Naive B cell (primary cell): ENCODE results near the gene ZNF85. TPM values are rescaled to one million over a fixed set of nuclear protein-coding genes. Genes with fewer than 3 reads are reported as not detected.
"Not testable (repeated sequence)": the region's sequence is repeated elsewhere in the genome, so short reads cannot be mapped to it uniquely, and the experiment has no call there.

Source experiments
- ATAC-seq, 2 donors: fragments of 150-1000 bp; cut with Tn5 transposase; 2 replicates each; pipeline ENCODE4 v1.10.0; 2021; ENCODE audit warnings: low read depth in 2 of 2, mild to moderate bottlenecking in 2 of 2, moderate library complexity in 2 of 2
- DNase-seq: peaks from one replicate; pipeline ENCODE4 v3.0.0; 2022
- H3K27ac Mint-ChIP-seq, 6 donors: one replicate each; pipeline ENCODE4 v1.8.0; 2020 to 2022; ENCODE audit warnings: mild to moderate bottlenecking in 6 of 6, mixed read lengths in 6 of 6, moderate library complexity in 5 of 6, inconsistent platforms in 2 of 6
- H3K27me3 Mint-ChIP-seq, 3 donors: one replicate each; pipeline ENCODE4 v1.8.0; 2021 to 2022; ENCODE audit warnings: mixed read lengths in 3 of 3, mild to moderate bottlenecking in 1 of 3
- H3K36me3 Mint-ChIP-seq, 2 donors: one replicate each; pipeline ENCODE4 v1.8.0; 2020 to 2022; ENCODE audit warnings: mixed read lengths in 2 of 2, inconsistent platforms in 1 of 2, mild to moderate bottlenecking in 1 of 2
- H3K4me1 Mint-ChIP-seq, 3 donors: one replicate each; pipeline ENCODE4 v1.8.0; 2020 to 2022; ENCODE audit warnings: mixed read lengths in 3 of 3, inconsistent platforms in 1 of 3, mild to moderate bottlenecking in 1 of 3, moderate library complexity in 1 of 3
- H3K4me3 Mint-ChIP-seq, 8 donors: one replicate each; pipeline ENCODE4 v1.8.0; 2020 to 2022; ENCODE audit warnings: mild to moderate bottlenecking in 8 of 8, mixed read lengths in 8 of 8, moderate library complexity in 8 of 8, inconsistent platforms in 2 of 8
- H3K9me3 Mint-ChIP-seq, 7 donors: one replicate each; pipeline ENCODE4 v1.8.0; 2020 to 2022; ENCODE audit warnings: mixed read lengths in 7 of 7, mild to moderate bottlenecking in 5 of 7, inconsistent platforms in 2 of 7, moderate library complexity in 1 of 7
- polyA plus RNA-seq, 6 donors: library from polyadenylated mRNA; unstranded; fragments of 300-500 nt; fragmentation: Illumina TruSeq; gene quantifications; one replicate each; pipeline ENCODE4 v1.2.3, GENCODE V29; 2021; ENCODE audit warnings: low read depth in 6 of 6

Gene ZNF85
- polyA plus RNA-seq: 10 to 100 TPM; 16.9 to 28.1 (median 19.0) TPM

GRCh38 chr19:20923077-20923871, at the start of gene ZNF85:
Gene ZNF85 (plus strand): TSS chr19:20923251. CDS start chr19:20923401, 150 bp downstream.
- Mint-ChIP-seq H3K4me1 (peaks cover 8 to 28% (median 27%) of the 10 kb centered on the region in 3 donors), H3K36me3 (no peaks in the 10 kb centered on the region), H3K4me3 (peak within 1 kb of the TSS; percentile 93 to 99 (median 98)), H3K9me3 (peaks cover 0 to 2% (median 0%) of the 10 kb centered on the region in 7 donors), H3K27me3 (no peaks in the 10 kb centered on the region), H3K27ac (peak within 1 kb of the TSS; percentile 95 to 99 (median 97))
- DNase-seq: peak; percentile 88
- ATAC-seq: peak; percentile 98

- H3K9me3 Mint-ChIP-seq: peaks cover 61 to 95% (median 81%) of the 10 kb centered on the region in 7 donors
- no peak for ATAC-seq
- H3K27ac Mint-ChIP-seq: no peak overlapping the region
- no peak overlapping the region for H3K4me3 Mint-ChIP-seq
- H3K36me3 Mint-ChIP-seq: peaks cover 14 to 96% of the 10 kb centered on the region in 2 donors
- DNase-seq: no peak
- H3K4me1 Mint-ChIP-seq: no peaks in the 10 kb centered on the region
- H3K27me3 Mint-ChIP-seq: peaks cover 10 to 89% (median 27%) of the 10 kb centered on the region in 3 donors
Measured at GRCh38 chr19:20879501-20879900, 43.5 kb upstream of the ZNF85 start.

- DNase-seq: no peak
- Mint-ChIP-seq H3K36me3 (peaks cover 4 to 81% of the 10 kb centered on the region in 2 donors), H3K27me3 (peaks cover 11 to 74% (median 54%) of the 10 kb centered on the region in 3 donors), H3K4me1 (peaks cover 0 to 7% (median 0%) of the 10 kb centered on the region in 3 donors), H3K27ac (no peak overlapping the region), H3K4me3 (no peak overlapping the region), H3K9me3 (peaks cover 49 to 76% (median 56%) of the 10 kb centered on the region in 7 donors)
- ATAC-seq: no peak
Measured at GRCh38 chr19:20912973-20913372, 10.1 kb upstream of the ZNF85 start.

DNA sequence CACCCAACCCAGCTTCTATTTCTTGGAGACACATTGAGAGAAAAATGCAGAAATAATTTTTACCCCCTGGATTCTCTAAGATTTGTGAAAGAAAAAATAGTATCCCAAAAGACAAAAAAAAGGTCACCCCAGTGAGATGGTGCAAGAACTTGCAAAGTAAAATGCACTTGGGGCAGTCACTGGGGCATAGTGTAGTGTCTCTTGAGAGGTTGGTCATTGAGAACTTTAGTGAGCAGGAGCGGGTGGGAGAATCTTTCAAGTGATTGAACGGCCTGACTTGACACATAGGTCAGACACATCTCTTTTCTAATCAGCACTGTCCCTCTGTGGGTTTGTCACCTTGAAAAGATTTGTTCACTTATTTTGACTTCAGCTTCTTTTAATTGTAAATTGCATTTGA, 2.4 kb downstream of the ZNF85 start:
- Mint-ChIP-seq H3K27me3 (no peaks in the 10 kb centered on the region), H3K27ac (no peak overlapping the region), H3K4me1 (peaks cover 8 to 32% (median 27%) of the 10 kb centered on the region in 3 donors), H3K9me3 (peaks cover 0 to 3% (median 0%) of the 10 kb centered on the region in 7 donors), H3K36me3 (no peaks in the 10 kb centered on the region), H3K4me3 (peak overlapping the region in 1 of 8 donors; percentile 57)
- DNase-seq (no peak), ATAC-seq (no peak)

DNA sequence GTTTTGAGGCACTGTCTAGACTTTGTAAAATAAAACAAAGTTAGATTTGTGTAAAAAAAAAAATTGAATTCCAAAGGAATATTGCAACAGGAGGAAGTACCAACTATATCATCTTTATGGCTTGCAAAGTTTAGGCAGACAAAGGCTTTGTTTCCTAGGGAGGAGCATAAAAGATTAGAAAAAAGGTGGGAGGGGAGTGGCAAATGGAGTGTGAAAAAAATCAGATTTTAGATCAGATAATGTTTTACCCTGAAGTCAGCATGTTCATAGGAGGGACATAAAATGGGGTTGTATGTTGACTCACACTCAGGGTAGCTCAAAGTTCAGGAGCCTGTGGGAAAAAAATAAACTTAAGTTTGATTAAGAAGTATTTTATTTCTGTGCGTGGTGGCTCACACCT, 3.7 kb downstream of the ZNF85 start:
- DNase-seq (no peak), ATAC-seq (no peak)
- H3K27me3 Mint-ChIP-seq: no peaks in the 10 kb centered on the region
- peaks cover 0 to 3% (median 0%) of the 10 kb centered on the region in 7 donors for H3K9me3 Mint-ChIP-seq
- peaks cover 8 to 37% (median 27%) of the 10 kb centered on the region in 3 donors for H3K4me1 Mint-ChIP-seq
- peaks cover 0 to 4% of the 10 kb centered on the region in 2 donors for H3K36me3 Mint-ChIP-seq
- peak overlapping the region in 1 of 6 donors; percentile 79 for H3K27ac Mint-ChIP-seq
- no peak overlapping the region for H3K4me3 Mint-ChIP-seq

DNA sequence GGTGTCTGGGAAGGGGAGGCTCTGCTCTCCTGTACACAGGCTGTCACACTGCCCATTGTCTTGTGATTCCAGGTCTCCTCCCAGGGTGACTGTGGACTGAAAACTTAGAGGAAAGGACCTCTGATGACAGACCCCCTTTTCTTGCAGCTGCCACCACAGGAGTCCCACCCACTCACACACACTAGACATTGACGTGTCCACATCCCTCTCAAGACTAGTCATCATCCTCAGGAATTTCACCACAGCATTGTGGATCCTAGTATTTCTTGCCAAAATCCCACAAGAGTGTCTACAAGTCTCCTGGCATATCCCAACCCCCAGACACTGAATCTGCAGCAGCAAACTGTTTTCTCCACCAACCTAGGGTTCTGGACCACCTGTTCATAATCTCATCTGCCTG, 5.3 kb downstream of the ZNF85 start:
- Mint-ChIP-seq H3K36me3 (peaks cover 0 to 4% of the 10 kb centered on the region in 2 donors), H3K27ac (no peak overlapping the region), H3K4me3 (peak overlapping the region in 1 of 8 donors; percentile 30), H3K9me3 (peaks cover 0 to 5% (median 0%) of the 10 kb centered on the region in 7 donors), H3K4me1 (peaks cover 3 to 31% (median 19%) of the 10 kb centered on the region in 3 donors), H3K27me3 (no peaks in the 10 kb centered on the region)
- ATAC-seq (no peak), DNase-seq (no peak)

DNA sequence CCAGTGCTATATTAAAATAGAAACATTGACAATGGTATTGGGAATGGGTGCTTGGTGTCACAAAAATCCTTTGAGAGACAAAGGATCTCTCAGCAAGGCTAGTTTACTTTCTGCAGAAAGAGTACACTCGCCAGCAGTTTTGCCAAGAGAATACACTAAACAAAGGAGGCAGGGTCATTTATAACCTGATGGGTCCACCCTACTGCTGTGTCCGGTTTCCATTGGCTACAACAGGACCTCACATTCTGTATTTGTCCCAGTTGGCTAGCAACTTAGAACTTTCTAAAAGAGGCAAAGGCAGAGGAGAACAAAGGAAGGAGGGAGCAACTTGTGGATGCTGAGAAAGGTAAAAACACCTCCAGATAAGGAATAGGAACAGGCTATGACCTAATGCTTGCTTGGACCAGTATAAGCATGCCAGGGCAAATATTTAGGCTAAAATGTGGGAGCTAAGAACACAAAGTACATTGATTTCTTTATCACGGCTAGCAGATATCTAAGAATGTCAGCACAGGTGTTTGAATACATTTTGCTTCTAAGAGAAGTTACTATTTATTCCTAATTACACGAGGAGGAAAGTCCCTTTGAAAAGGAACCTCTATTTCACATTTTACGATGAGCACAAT, 13.4 kb downstream of the ZNF85 start:
- Mint-ChIP-seq H3K9me3 (peaks cover 0 to 17% (median 1%) of the 10 kb centered on the region in 7 donors), H3K36me3 (peaks cover 0 to 30% of the 10 kb centered on the region in 2 donors), H3K27ac (peak overlapping the region in 1 of 6 donors; percentile 49)
- not testable (repeated sequence) for DNase-seq, ATAC-seq, H3K27me3 Mint-ChIP-seq, H3K4me1 Mint-ChIP-seq, H3K4me3 Mint-ChIP-seq

GRCh38 chr19:20952561-20953095, 29.6 kb downstream of the ZNF85 start:
- peaks cover 9 to 54% (median 39%) of the 10 kb centered on the region in 7 donors for H3K9me3 Mint-ChIP-seq
- not testable (repeated sequence) for DNase-seq, ATAC-seq, H3K4me1 Mint-ChIP-seq, H3K27ac Mint-ChIP-seq, H3K27me3 Mint-ChIP-seq, H3K4me3 Mint-ChIP-seq
- peaks cover 19 to 20% of the 10 kb centered on the region in 2 donors for H3K36me3 Mint-ChIP-seq

- ATAC-seq (no peak), DNase-seq (no peak)
- Mint-ChIP-seq H3K4me1 (peaks cover 23 to 28% (median 24%) of the 10 kb centered on the region in 3 donors), H3K27ac (no peak overlapping the region), H3K9me3 (peaks cover 6 to 27% (median 15%) of the 10 kb centered on the region in 7 donors), H3K4me3 (no peak overlapping the region), H3K27me3 (peaks cover 0 to 8% (median 0%) of the 10 kb centered on the region in 3 donors), H3K36me3 (peaks cover 5 to 21% of the 10 kb centered on the region in 2 donors)
Measured at GRCh38 chr19:20964798-20965197, 41.7 kb downstream of the ZNF85 start.

- no peak for ATAC-seq
- Mint-ChIP-seq H3K4me1 (peaks cover 16 to 25% (median 18%) of the 10 kb centered on the region in 3 donors), H3K36me3 (peaks cover 0 to 5% of the 10 kb centered on the region in 2 donors), H3K9me3 (peaks cover 0 to 16% (median 5%) of the 10 kb centered on the region in 7 donors), H3K4me3 (peak overlapping the region in 5 of 8 donors; percentile 4 to 77 (median 17)), H3K27ac (peak overlapping the region in 4 of 6 donors; percentile 11 to 74 (median 38)), H3K27me3 (no peaks in the 10 kb centered on the region)
- no peak for DNase-seq
Measured at GRCh38 chr19:20968092-20968491, 45.0 kb downstream of the ZNF85 start.

DNA sequence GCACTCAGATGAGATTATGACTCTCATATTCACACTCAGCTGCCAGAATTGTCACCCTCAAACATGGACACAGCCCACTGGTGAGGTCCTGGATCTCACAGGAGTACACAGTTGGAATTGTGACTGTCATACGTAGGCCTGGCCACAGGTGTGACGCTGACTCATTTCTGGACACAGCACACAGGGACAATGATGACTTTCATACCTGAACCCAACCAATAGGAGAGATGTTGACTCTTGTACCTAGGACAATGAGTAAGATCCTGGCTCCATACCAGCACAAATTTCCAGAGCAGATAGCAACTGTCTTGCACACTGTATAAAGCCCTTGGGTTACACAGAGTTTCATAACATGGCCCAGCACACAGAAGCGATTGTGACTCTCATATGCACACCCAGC, 46.4 kb downstream of the ZNF85 start:
- Mint-ChIP-seq H3K4me3 (no peak overlapping the region), H3K4me1 (peaks cover 16 to 25% (median 18%) of the 10 kb centered on the region in 3 donors), H3K36me3 (no peaks in the 10 kb centered on the region), H3K27me3 (no peaks in the 10 kb centered on the region), H3K27ac (no peak overlapping the region), H3K9me3 (peaks cover 0 to 10% (median 3%) of the 10 kb centered on the region in 7 donors)
- ATAC-seq (no peak), DNase-seq (no peak)

DNA sequence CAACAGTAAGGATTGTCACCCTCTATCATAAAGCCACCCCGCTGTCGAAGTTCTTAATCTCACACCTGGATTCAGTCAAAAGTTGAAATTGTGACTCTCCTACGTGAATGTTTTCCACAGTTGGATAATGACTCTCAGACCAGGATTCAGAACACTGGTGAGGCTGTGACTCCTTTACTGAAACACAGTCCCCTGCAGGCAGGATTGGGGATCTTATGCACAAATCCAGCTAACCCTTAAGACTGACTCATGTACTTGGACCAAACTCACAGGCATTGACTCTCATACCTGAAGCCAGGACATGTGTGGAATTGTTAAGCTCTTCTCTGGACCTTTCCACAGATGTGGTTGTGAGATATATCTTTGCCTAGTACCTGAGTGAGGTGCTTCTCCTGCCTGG, 46.8 kb downstream of the ZNF85 start:
- Mint-ChIP-seq H3K27ac (peak overlapping the region in 2 of 6 donors; percentile 22 to 35), H3K36me3 (no peaks in the 10 kb centered on the region), H3K4me1 (peaks cover 16 to 25% (median 18%) of the 10 kb centered on the region in 3 donors), H3K9me3 (peaks cover 0 to 10% (median 3%) of the 10 kb centered on the region in 7 donors), H3K27me3 (no peaks in the 10 kb centered on the region), H3K4me3 (no peak overlapping the region)
- ATAC-seq (no peak), DNase-seq (no peak)

- ATAC-seq, DNase-seq, H3K27ac Mint-ChIP-seq, H3K4me1 Mint-ChIP-seq, H3K4me3 Mint-ChIP-seq: not testable (repeated sequence)
- H3K36me3 Mint-ChIP-seq: peaks cover 9 to 32% of the 10 kb centered on the region in 2 donors
- H3K9me3 Mint-ChIP-seq: peaks cover 8 to 46% (median 26%) of the 10 kb centered on the region in 7 donors
- peaks cover 0 to 12% (median 0%) of the 10 kb centered on the region in 3 donors for H3K27me3 Mint-ChIP-seq
Measured at GRCh38 chr19:20992788-20993187, 69.7 kb downstream of the ZNF85 start.
